Activated naive CD4-positive, alpha-beta T cell treated with anti-CD3 and anti-CD28 coated beads for 36 hours (primary cell): ENCODE results near the gene PVALB. TPM values are rescaled to one million over a fixed set of nuclear protein-coding genes. Genes with fewer than 3 reads are reported as not detected.

Experiments used
- CTCF ChIA-PET: fragments of 350-600 bp; sonication (Branson Sonifier 250); formaldehyde crosslinking; loops from one replicate; lab custom pipeline; 2021; ENCODE audit warnings: antibody characterized with exemption; lab: Charles Lee
- DNase-seq: peaks from one replicate; pipeline ENCODE4 v3.0.0-alpha.2; 2020
- H3K27ac Mint-ChIP-seq: one replicate; pipeline ENCODE4 v1.8.0; 2021; ENCODE audit warnings: mild to moderate bottlenecking, mixed read lengths
- H3K27me3 Mint-ChIP-seq: one replicate; pipeline ENCODE4 v1.8.0; 2021; ENCODE audit warnings: low read depth, mixed read lengths
- H3K36me3 Mint-ChIP-seq: one replicate; pipeline ENCODE4 v1.8.0; 2021; ENCODE audit warnings: low read depth, mixed read lengths
- H3K4me1 Mint-ChIP-seq: one replicate; pipeline ENCODE4 v1.8.0; 2021; ENCODE audit warnings: low read depth, mixed read lengths
- H3K4me3 Mint-ChIP-seq: one replicate; pipeline ENCODE4 v1.8.0; 2021; ENCODE audit warnings: mild to moderate bottlenecking, moderate library complexity, mixed read lengths
- H3K9me3 Mint-ChIP-seq: one replicate; pipeline ENCODE4 v1.8.0; 2021; ENCODE audit warnings: mixed read lengths
- intact Hi-C: fragments of 100-400 bp; cut with micrococcal nuclease; formaldehyde crosslinking; loops from one replicate; pipeline ENCODE4 v1.15.1; 2023
- total RNA-seq, 2 experiments: library from RNA; stranded (reverse); gene quantifications; one replicate each; pipeline ENCODE4 v1.2.3, GENCODE V29; 2021

Gene PVALB, protein sequence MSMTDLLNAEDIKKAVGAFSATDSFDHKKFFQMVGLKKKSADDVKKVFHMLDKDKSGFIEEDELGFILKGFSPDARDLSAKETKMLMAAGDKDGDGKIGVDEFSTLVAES
- not detected for total RNA-seq

- Mint-ChIP-seq H3K36me3 (no peaks in the 10 kb centered on the region), H3K27me3 (peaks cover 41% of the 10 kb centered on the region), H3K4me3 (no peak within 1 kb of the TSS), H3K4me1 (peaks cover 6% of the 10 kb centered on the region), H3K9me3 (no peaks in the 10 kb centered on the region), H3K27ac (no peak within 1 kb of the TSS)
- CTCF ChIA-PET = no interaction called here
- DNase-seq = no peak
- intact Hi-C loops = no loop called here
These were observed at the start of gene PVALB for GRCh38 chr22:36816636-36817524. TSS of gene PVALB (minus strand) at chr22:36817035. CDS start at chr22:36817005, 30 bp downstream.

DNA sequence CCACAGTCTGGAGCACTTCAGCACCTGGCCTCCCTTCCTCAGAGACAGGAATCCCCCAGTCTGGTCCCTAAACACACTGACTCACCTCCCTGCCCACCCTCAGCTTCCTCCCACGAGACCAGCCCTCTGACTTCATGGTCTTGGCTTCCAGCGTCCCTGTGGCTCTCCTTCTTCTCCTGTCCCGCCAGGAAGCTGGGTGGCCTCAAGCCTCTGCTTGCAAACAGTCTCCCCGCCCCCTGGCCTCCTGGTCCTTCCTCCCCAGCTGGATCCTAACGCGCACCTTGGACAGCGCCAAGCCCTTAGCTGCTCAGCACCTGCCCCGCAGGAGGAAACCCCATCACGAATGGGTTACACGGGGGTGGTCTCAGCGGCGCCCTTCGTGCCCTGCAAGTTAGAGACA lies 48.5 kb upstream of the PVALB start:
- Mint-ChIP-seq H3K36me3 (no peaks in the 10 kb centered on the region), H3K4me3 (no peak overlapping the region), H3K4me1 (peaks cover 2% of the 10 kb centered on the region), H3K27me3 (no peaks in the 10 kb centered on the region), H3K9me3 (no peaks in the 10 kb centered on the region), H3K27ac (no peak overlapping the region)
- CTCF ChIA-PET = interaction anchor here (2.1 to 2.2 kb wide), 2 partner anchors 9 to 112 kb away, joined by 9 to 12 read pairs; no protein-coding TSS in a partner anchor
- no peak for DNase-seq
- intact Hi-C loops = no loop called here

DNA sequence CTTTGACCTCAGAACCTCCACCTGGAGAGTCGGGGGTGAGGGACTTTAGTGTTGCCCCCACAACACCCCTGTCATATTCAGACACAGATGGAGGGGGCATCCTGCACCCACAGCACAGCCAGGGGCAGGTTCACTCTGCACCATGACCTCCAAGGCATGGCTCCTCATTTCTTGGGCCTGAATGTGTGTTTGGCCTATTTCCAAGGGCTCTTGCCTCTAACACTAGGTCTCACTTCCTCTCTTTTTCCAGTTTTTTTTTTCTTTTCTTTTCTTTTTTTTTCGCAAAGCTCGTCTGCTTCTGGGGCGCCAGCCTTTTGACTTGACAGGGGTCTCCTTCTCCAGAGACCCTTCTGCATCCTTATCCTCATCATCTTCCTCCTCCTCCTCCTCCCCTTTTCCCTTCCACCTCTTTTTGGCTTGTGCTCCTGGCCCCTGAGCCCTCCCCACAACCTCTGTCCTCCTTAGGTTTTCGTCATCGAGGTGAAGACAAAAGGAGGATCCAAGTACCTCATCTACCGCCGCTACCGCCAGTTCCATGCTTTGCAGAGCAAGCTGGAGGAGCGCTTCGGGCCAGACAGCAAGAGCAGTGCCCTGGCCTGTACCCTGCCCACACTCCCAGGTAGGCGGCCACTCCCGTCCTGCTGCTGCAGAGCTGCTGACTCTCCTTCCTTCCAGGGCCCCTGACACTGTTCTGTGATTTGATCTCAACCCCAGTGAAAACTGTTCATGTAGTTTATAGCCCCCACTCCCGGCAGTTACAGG lies 47.8 kb upstream of the PVALB start:
- H3K36me3 Mint-ChIP-seq = no peaks in the 10 kb centered on the region
- CTCF ChIA-PET = interaction anchor here (2.2 kb wide), 1 partner anchor 113 kb away, joined by 9 read pairs; no protein-coding TSS in a partner anchor
- intact Hi-C loops = no loop called here

GRCh38 chr22:36863979-36864378 lies 47.1 kb upstream of the PVALB start:
- Mint-ChIP-seq H3K4me3 (no peak overlapping the region), H3K9me3 (no peaks in the 10 kb centered on the region), H3K27ac (no peak overlapping the region), H3K4me1 (peaks cover 2% of the 10 kb centered on the region), H3K27me3 (no peaks in the 10 kb centered on the region), H3K36me3 (no peaks in the 10 kb centered on the region)
- intact Hi-C loops = no loop called here
- CTCF ChIA-PET = no interaction called here
- no peak for DNase-seq

More for the DNA sequence above, 47.8 kb upstream of the PVALB start:
- no peaks in the 10 kb centered on the region for H3K27me3 Mint-ChIP-seq
- H3K9me3 Mint-ChIP-seq = no peaks in the 10 kb centered on the region
- H3K27ac Mint-ChIP-seq = no peak overlapping the region
- H3K4me3 Mint-ChIP-seq = no peak overlapping the region
- peaks cover 2% of the 10 kb centered on the region for H3K4me1 Mint-ChIP-seq
- DNase-seq = no peak

- peaks cover 2% of the 10 kb centered on the region for H3K4me1 Mint-ChIP-seq
- H3K36me3 Mint-ChIP-seq = no peaks in the 10 kb centered on the region
- no peak overlapping the region for H3K27ac Mint-ChIP-seq
- H3K4me3 Mint-ChIP-seq = no peak overlapping the region
- CTCF ChIA-PET = interaction anchor here (1.0 kb wide), 1 partner anchor 118 kb away, joined by 3 read pairs; no protein-coding TSS in a partner anchor
- intact Hi-C loops = no loop called here
- no peaks in the 10 kb centered on the region for H3K9me3 Mint-ChIP-seq
- no peaks in the 10 kb centered on the region for H3K27me3 Mint-ChIP-seq
- no peak for DNase-seq
These were observed 46.4 kb upstream of the PVALB start for GRCh38 chr22:36863281-36863680.

- intact Hi-C loops = no loop called here
- H3K27ac Mint-ChIP-seq = no peak overlapping the region
- no peaks in the 10 kb centered on the region for H3K9me3 Mint-ChIP-seq
- H3K36me3 Mint-ChIP-seq = no peaks in the 10 kb centered on the region
- H3K4me1 Mint-ChIP-seq = peaks cover 2% of the 10 kb centered on the region
- no peak overlapping the region for H3K4me3 Mint-ChIP-seq
- CTCF ChIA-PET = interaction anchor here (1.0 kb wide), 1 partner anchor 118 kb away, joined by 3 read pairs; no protein-coding TSS in a partner anchor
- no peak for DNase-seq
- no peaks in the 10 kb centered on the region for H3K27me3 Mint-ChIP-seq
These were observed 45.7 kb upstream of the PVALB start for GRCh38 chr22:36862251-36863242.

DNA sequence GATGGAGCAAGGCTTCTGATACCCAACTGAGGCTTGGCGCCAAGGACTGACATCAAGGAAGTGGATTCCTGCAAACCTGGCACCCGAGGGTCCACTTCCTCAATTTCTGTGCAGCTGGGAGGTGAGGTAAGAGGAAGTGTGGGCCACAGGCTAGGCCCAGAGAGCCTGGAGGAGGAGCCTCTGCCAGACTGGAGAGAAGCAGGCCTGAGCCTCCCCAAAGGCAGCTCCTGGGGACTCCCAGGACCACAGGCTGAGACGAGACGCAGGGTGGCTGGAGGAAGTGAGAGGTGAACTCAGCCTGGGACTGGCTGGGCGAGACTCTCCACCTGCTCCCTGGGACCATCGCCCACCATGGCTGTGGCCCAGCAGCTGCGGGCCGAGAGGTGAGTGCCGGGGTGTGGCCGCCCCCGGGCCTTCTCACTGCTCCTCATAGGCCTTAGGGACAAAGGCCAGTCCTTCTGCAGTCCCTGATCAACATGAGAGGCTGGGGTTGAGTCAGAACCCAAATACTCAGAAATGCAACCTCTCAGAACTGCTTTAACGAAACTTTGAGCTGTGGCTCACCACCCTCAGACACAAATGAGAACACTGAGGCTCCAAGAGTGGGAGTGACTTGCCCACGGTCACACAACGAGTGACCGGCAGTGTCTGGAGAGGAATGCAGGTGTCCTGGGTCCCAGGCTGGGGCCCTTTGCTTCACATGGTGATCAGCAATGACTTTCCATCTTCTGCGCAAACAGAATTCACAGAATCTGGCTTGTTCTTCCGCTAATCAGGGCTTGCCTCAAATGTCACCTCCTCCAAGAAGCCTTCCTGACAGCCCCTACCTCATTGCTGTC lies 44.2 kb upstream of the PVALB start, which contains the start of gene NCF4:
NCF4 (plus strand) TSS at position 186 of the 839 bp plus-strand sequence; CDS start at position 352, 166 bp downstream.
- Mint-ChIP-seq H3K27me3 (peaks cover 2% of the 10 kb centered on the region), H3K4me3 (no peak within 1 kb of the TSS), H3K4me1 (peaks cover 6% of the 10 kb centered on the region), H3K36me3 (no peaks in the 10 kb centered on the region), H3K27ac (peak within 1 kb of the TSS; percentile 64), H3K9me3 (no peaks in the 10 kb centered on the region)
- intact Hi-C loops = no loop called here
- DNase-seq = peak; percentile 27
- CTCF ChIA-PET = interaction anchor here (0.5 to 2.4 kb wide), 5 partner anchors 77 to 265 kb away, joined by 3 to 16 read pairs (median 4); no protein-coding TSS in a partner anchor

DNA sequence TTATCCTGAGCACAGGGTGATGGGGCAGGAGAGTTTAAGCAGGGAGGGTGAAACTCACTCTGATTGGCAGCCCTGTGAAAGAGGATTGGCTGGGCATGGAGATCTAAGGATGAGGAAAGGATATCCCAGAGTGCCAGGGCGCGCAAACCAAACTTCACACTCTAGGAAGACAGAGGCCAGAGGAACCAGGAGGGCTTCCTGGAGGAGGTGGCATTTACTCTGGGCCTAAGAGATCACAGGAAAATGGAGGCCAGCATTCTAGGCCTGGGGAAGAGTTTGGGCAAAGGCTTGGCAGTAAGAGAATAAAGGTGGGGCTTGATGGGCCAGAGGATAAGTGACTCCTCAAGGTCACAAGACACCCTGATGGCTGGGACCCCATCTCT lies 43.6 kb upstream of the PVALB start:
- no peak for DNase-seq
- H3K9me3 Mint-ChIP-seq = no peaks in the 10 kb centered on the region
- no peaks in the 10 kb centered on the region for H3K36me3 Mint-ChIP-seq
- no peak overlapping the region for H3K4me3 Mint-ChIP-seq
- H3K27ac Mint-ChIP-seq = peak overlapping the region; percentile 64
- H3K4me1 Mint-ChIP-seq = peaks cover 6% of the 10 kb centered on the region
- CTCF ChIA-PET = interaction anchor here (0.5 to 2.4 kb wide), 6 partner anchors 77 to 266 kb away, joined by 3 to 16 read pairs (median 4); no protein-coding TSS in a partner anchor
- intact Hi-C loops = no loop called here
- peaks cover 2% of the 10 kb centered on the region for H3K27me3 Mint-ChIP-seq

- H3K27me3 Mint-ChIP-seq = peaks cover 2% of the 10 kb centered on the region
- peaks cover 6% of the 10 kb centered on the region for H3K4me1 Mint-ChIP-seq
- H3K27ac Mint-ChIP-seq = peak overlapping the region; percentile 17
- DNase-seq = no peak
- H3K9me3 Mint-ChIP-seq = no peaks in the 10 kb centered on the region
- no peak overlapping the region for H3K4me3 Mint-ChIP-seq
- CTCF ChIA-PET = interaction anchor here (0.7 to 2.4 kb wide), 5 partner anchors 76 to 266 kb away, joined by 3 to 16 read pairs (median 4); no protein-coding TSS in a partner anchor
- no peaks in the 10 kb centered on the region for H3K36me3 Mint-ChIP-seq
- intact Hi-C loops = no loop called here
These were observed 43.2 kb upstream of the PVALB start for GRCh38 chr22:36860017-36860416.

DNA sequence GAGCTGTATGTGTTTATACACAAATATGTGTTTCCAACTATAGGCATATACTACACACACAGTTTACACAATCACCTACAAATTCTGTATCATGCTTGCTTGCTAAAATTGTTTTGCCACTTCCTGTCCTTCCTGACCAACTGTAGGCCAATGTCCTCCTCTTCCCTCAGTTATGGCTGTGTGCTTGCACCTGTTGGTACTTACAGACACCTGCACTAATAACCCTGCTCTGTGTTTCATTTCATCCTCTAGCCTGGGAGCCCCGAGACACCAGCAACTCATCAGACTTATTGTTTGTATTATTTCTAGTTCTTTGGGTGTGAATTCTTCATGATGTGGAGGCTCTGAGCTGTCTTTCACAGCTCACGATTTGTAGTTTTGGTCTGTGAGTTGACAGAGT lies 42.1 kb upstream of the PVALB start:
- no peaks in the 10 kb centered on the region for H3K36me3 Mint-ChIP-seq
- CTCF ChIA-PET = interaction anchor here (0.7 to 4.2 kb wide), 9 partner anchors 75 to 124 kb away, joined by 3 to 43 read pairs (median 4); partner anchors contain the start of gene IFT27
- H3K4me3 Mint-ChIP-seq = no peak overlapping the region
- intact Hi-C loops = no loop called here
- peaks cover 2% of the 10 kb centered on the region for H3K27me3 Mint-ChIP-seq
- no peak overlapping the region for H3K27ac Mint-ChIP-seq
- no peak for DNase-seq
- H3K4me1 Mint-ChIP-seq = peaks cover 6% of the 10 kb centered on the region
- no peaks in the 10 kb centered on the region for H3K9me3 Mint-ChIP-seq
